Right forelimb (tissue), 1 donor: ENCODE data around the gene SCN5A.
A peak's percentile ranks its signal among the peaks of the same experiment; 100 is the strongest.

Experiments
- DNase-seq: peaks from one replicate; pipeline ENCODE4 v3.0.0-alpha.2; 2018

SCN5A gene

GRCh38 chr3:38576526-38577370 lies 72.7 kb downstream of the SCN5A start:
- peak; percentile 44 for DNase-seq

DNA sequence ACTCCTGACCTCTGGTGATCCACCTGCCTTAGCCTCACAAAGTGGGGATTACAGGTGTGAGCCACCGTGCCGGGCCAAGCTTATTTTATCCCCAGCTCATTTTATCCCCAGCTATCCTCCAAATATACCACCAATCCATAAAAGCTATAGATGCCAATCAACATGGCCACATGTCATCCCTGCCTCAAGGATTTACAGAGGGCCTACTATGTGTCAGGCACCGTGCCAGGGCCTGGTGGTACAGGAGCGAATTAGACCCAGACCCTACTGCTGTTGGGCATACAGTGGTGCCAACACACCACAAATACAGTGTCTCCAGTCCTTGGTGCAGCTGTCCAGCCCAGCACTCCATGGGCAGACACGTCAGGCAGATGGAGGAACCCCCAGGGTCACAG lies 73.4 kb downstream of the SCN5A start:
- DNase-seq = peak; percentile 31

- peak; percentile 10 for DNase-seq
These were observed 74.1 kb downstream of the SCN5A start for GRCh38 chr3:38575279-38575843.

- peak; percentile 16 for DNase-seq
These were observed 74.8 kb downstream of the SCN5A start for GRCh38 chr3:38574411-38575278.

- peak; percentile 24 for DNase-seq
These were observed 75.9 kb downstream of the SCN5A start for GRCh38 chr3:38573556-38573955.

- DNase-seq = peak; percentile 21
These were observed 76.4 kb downstream of the SCN5A start for GRCh38 chr3:38573111-38573510.

DNA sequence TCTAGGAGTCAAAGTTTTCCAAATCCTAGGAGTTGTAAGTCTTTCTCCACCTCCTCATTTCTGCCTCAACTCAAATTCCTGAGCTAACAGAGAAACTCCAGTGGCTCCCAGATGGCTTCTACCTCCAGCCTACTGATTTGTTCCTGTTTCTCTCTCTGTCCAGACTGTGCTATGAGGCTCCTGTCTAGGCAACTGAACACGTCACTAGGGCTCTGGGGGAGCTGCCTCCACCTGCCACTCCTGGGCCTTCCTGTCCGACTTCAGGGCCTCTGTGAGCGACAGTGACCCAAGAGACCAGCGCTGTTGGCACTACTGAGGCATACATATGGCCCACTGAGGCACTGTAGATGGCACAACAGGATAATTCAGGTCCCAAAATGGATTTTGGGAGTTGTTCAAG lies 82.0 kb downstream of the SCN5A start:
- DNase-seq = peak; percentile 34

GRCh38 chr3:38566794-38567193 lies 82.7 kb downstream of the SCN5A start:
- peak; percentile 11 for DNase-seq

- peak; percentile 31 for DNase-seq
These were observed 83.3 kb downstream of the SCN5A start for GRCh38 chr3:38566215-38566528.

- peak; percentile 36 for DNase-seq
These were observed 83.9 kb downstream of the SCN5A start for GRCh38 chr3:38565339-38566214.

- DNase-seq = peak; percentile 11
These were observed 84.7 kb downstream of the SCN5A start for GRCh38 chr3:38564631-38565338.

DNA sequence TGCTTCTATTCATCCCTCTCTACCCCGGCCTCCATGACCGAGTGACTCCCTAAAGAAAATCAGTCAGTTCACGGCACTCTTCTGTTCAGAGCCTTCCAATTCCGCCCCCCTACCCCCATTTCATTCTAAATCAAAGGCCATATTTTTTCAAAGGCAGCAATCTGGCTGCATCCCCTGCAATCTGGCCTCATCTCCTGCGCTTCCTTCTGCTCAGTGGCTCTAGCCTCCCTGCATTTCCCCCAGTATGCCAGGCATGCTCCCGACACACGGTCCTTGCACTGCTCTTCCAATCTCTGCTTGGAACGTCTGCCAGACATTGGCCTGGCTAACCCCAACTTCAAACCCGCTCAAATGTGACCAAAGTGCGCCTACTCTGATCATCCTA lies 85.6 kb downstream of the SCN5A start:
- DNase-seq = peak; percentile 24

GRCh38 chr3:38563070-38563885 lies 86.2 kb downstream of the SCN5A start:
- peak; percentile 28 for DNase-seq

DNA sequence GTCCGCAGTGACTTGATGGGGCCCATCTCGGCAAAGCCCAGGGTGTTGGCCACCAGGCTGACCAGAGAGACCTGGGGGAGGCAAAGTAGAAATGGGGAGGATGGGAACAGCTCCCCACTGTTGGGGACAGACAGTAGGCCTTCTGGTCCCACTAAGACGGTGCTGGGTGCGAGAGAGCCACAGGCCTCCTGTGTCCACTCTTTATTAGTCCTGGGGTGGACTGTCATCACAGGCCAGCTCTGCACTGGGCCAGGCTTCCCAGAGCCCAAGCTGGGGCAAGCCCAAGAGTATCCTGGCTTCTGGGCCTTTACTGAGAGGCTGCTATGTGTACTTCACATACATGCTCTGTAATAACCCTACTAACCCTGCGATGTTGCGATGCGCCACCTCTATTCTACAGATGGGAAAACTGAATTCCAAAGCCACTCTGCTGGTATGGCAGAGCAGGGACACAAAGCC lies 87.0 kb downstream of the SCN5A start:
- peak; percentile 24 for DNase-seq

GRCh38 chr3:38561746-38562466 lies 87.6 kb downstream of the SCN5A start:
- no peak for DNase-seq

DNA sequence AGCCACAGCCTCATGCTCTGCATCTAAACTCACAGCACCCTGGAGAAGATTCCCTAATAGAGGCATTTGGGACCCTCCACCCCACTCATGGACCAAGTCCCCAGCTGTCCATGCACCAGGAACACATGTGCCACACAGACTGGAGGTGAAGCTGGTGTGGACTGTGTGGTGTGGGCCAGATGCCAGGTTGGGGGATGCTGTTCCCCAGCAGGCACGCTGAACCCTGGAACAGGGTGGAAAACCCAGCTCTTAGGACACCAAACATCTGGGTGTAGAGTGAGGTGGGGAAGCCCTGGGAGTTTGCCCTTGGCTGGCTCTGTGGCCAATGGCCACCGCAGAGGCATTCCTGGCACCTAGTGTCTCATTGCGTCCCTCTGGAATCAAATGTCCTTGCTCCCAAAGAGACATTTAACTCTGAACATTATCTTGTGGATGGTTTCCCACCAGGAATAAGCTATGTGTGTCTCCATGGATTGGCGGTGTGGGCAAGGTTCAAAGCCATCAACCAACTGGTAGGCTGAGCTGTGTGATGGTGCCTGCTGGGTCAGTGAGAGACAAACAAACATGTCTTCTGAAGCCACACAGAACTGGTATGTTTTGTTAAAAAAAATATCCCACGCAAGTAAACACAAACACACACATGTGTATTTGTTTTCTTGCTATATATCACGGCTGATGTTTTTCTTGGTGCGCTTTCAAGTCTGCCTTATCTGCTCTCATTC lies 88.3 kb downstream of the SCN5A start:
- DNase-seq = peak; percentile 10

DNA sequence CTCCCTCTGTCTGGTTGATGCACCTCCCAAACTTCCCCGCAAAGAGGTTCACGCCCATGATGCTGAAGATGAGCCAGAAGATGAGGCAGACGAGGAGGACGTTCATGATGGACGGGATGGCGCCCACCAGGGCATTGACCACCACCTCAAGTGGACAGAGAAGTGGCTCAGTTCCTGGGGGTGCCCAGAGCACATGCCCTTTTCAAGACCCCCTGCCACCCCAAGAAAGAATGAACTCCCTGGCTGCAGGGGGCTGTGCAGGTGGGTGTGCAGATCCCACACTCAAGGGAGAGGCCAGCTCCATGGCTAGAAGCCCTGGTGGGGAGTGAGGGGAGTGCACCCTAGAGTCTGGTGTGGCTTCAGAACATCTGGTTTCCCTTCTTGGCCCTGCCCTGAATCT lies 89.2 kb downstream of the SCN5A start:
- DNase-seq = peak; percentile 21

DNA sequence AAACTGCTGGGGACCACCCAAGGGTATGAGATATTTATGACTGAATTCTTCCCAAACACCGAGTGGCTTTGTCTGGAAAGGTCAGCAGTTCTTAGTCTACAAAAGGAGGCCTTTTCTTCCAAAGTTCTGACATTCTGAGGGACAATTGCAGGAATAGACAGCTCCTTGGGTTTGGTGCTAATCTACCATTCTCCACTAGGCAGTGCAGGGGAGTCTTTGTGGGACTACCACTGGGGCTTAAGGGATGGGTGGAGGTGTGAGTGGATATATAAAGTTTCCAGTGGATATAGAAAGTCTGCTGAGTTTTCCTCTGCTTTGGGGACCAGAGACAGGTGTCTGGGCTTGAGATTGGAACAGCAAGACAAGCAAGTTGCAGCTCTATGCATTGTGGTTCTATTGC lies 90.6 kb downstream of the SCN5A start:
- DNase-seq = peak; percentile 10

DNA sequence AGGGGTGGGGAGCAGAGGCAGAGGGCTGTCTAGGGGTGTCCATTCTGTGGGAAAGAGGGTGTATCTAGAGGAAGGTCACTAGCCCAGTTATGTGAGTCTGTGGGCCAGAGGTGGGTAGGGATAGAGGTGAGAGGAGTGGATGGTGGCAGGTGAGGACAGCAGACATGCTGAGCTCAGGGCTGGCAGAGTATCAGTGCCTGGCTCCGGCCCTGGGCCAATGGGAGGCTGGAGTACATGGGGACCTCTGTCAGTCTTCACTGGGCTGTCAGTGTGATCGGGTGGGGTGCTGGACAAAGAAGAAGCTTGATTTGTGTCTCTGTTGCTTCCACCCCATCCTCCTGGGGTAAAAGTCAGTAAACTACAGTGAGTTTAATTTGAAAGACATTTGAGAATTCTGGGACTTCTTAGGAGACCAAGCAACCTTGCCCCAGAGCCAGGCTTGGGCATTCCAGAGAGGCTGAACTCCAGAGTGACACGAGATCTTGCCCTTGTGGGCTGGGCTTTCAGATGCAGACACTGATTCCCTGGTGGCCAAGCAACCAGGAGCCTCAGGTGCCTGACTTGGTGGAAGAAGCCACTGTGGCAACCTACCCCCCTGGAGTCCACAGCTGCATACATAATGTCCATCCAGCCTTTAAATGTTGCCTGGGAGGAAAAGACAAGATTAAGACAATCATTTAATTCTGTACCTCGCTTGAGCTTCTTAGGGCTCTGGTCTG lies 92.7 kb downstream of the SCN5A start:
- no peak for DNase-seq
